Endodermal cell (in vitro differentiated cells): Measurements from ENCODE around the gene KIF3B. TPM values are rescaled to one million over a fixed set of nuclear protein-coding genes. Genes with fewer than 3 reads are reported as not detected.

ENCODE experiments used
- DNase-seq: peaks from one replicate; pipeline ENCODE4 v3.0.0-alpha.2; 2017
- H3K27ac ChIP-seq: 2 replicates; pipeline ENCODE4 v1.5.1; 2013; ENCODE audit warnings: mild to moderate bottlenecking, low read depth, low read length, moderate library complexity
- H3K27me3 ChIP-seq: 2 replicates; pipeline ENCODE4 v1.6.1; 2013; ENCODE audit warnings: mild to moderate bottlenecking, low read length, moderate library complexity; ENCODE audit not compliant: insufficient read depth, control insufficient read depth, poor library complexity, severe bottlenecking
- H3K36me3 ChIP-seq: 2 replicates; pipeline ENCODE4 v1.7.0; 2013; ENCODE audit warnings: mild to moderate bottlenecking, low read length, moderate library complexity; ENCODE audit not compliant: control insufficient read depth, insufficient read depth
- H3K4me1 ChIP-seq: one replicate; pipeline ENCODE4 v1.7.0; 2013; ENCODE audit warnings: low read length; ENCODE audit not compliant: control insufficient read depth, insufficient read depth
- H3K4me3 ChIP-seq: 2 replicates; pipeline ENCODE4 v1.5.1; 2013; ENCODE audit warnings: mild to moderate bottlenecking, low read length, moderate library complexity
- H3K9ac ChIP-seq: 2 replicates; pipeline ENCODE4 v1.6.1; 2013; ENCODE audit warnings: mild to moderate bottlenecking, low read length, moderate library complexity; ENCODE audit not compliant: poor library complexity, severe bottlenecking; ENCODE audit errors: extremely low read depth
- H3K9me3 ChIP-seq: 2 replicates; pipeline ENCODE4 v1.6.1; 2013; ENCODE audit warnings: mild to moderate bottlenecking, low read length, moderate library complexity; ENCODE audit not compliant: control insufficient read depth
- H3K27ac Mint-ChIP-seq: 2 replicates; pipeline ENCODE4 v1.8.0; 2020; ENCODE audit warnings: mixed read lengths
- H3K27me3 Mint-ChIP-seq: 2 replicates; pipeline ENCODE4 v1.8.0; 2021; ENCODE audit warnings: mild to moderate bottlenecking, mixed read lengths; ENCODE audit not compliant: insufficient read depth
- H3K36me3 Mint-ChIP-seq: 2 replicates; pipeline ENCODE4 v1.8.0; 2020; ENCODE audit warnings: low read depth, mixed read lengths
- H3K4me1 Mint-ChIP-seq: 2 replicates; pipeline ENCODE4 v1.8.0; 2020; ENCODE audit warnings: mixed read lengths
- H3K4me3 Mint-ChIP-seq: 2 replicates; pipeline ENCODE4 v1.8.0; 2020; ENCODE audit warnings: mild to moderate bottlenecking, moderate library complexity, mixed read lengths
- H3K9me3 Mint-ChIP-seq: 2 replicates; pipeline ENCODE4 v1.8.0; 2020; ENCODE audit warnings: mild to moderate bottlenecking, mixed read lengths
- WGBS, 2 experiments: methylation state at CpG; one replicate each; pipeline versions ENCODE4 v1.1.5 to v1.1.7; 2013; ENCODE audit warnings: missing lambda C conversion rate in 2 of 2, mixed read lengths in 1 of 2; ENCODE audit not compliant: insufficient coverage in 1 of 2, insufficient read length in 1 of 2; 5-methylcytosine and 5-hydroxymethylcytosine counted together
- total RNA-seq, 2 donors: library from RNA; stranded (reverse); fragmentation: NEBNext Ultra II Directional in 1 of 2; extraction: Animal tissue kit (Norgen Biotek cat#: 25700) in 1 of 2; gene quantifications; 2 replicates in 1 of 2; 3 replicates in 1 of 2; pipeline ENCODE4 v1.2.1, GENCODE V29; 2021
- TF ChIP-seq, protein P1 (sequence below): fragments of 200-600 bp; sonication (generic); conservative IDR thresholded peaks from 2 replicates; pipeline ENCODE4 v1.5.0; 2021; ENCODE audit warnings: antibody characterized with exemption, mild to moderate bottlenecking

Gene KIF3B
- total RNA-seq, 2 donors from 2014 or later: 31.4 to 41.1 TPM

DNA sequence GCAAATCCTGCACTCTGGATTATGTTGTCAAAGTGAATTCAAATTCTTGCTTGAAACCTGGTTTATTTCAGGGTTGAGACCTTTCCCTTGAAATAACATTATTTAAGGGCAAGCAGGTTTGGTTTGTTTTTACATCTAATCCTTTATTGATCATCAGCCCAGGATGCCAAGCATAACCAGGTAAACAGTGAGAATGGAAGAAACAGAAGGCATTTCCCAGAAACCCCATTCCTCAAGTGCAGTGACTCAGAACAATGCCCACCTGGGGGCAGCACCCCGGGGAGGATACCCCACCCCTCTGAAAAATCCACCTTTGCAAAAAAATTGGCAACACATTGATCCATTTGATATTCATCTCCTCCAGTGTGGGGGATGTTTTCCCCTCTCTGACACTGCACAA is 37.2 kb upstream of the KIF3B start:
- Histone ChIP-seq H3K27me3 (no peaks in the 10 kb centered on the region), H3K9ac (no peak overlapping the region), H3K9me3 (no peaks in the 10 kb centered on the region), H3K4me1 (peaks cover 12% of the 10 kb centered on the region), H3K4me3 (no peak overlapping the region), H3K36me3 (peaks cover 18% of the 10 kb centered on the region), H3K27ac (no peak overlapping the region)
- H3K4me3 Mint-ChIP-seq: no peak overlapping the region
- H3K36me3 Mint-ChIP-seq: peaks cover 13% of the 10 kb centered on the region
- no peaks in the 10 kb centered on the region for H3K27me3 Mint-ChIP-seq
- no peaks in the 10 kb centered on the region for H3K9me3 Mint-ChIP-seq
- WGBS, 2 experiments: 13% methylated on average over 1 of the region's 1 CpG; no CpG with 5 or more reads in 1 of the 2 experiments
- no peak overlapping the region for H3K27ac Mint-ChIP-seq
- peaks cover 25% of the 10 kb centered on the region for H3K4me1 Mint-ChIP-seq
- TF ChIP-seq, protein P1, sequence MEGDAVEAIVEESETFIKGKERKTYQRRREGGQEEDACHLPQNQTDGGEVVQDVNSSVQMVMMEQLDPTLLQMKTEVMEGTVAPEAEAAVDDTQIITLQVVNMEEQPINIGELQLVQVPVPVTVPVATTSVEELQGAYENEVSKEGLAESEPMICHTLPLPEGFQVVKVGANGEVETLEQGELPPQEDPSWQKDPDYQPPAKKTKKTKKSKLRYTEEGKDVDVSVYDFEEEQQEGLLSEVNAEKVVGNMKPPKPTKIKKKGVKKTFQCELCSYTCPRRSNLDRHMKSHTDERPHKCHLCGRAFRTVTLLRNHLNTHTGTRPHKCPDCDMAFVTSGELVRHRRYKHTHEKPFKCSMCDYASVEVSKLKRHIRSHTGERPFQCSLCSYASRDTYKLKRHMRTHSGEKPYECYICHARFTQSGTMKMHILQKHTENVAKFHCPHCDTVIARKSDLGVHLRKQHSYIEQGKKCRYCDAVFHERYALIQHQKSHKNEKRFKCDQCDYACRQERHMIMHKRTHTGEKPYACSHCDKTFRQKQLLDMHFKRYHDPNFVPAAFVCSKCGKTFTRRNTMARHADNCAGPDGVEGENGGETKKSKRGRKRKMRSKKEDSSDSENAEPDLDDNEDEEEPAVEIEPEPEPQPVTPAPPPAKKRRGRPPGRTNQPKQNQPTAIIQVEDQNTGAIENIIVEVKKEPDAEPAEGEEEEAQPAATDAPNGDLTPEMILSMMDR: peak; percentile 63
- DNase-seq: no peak

DNA sequence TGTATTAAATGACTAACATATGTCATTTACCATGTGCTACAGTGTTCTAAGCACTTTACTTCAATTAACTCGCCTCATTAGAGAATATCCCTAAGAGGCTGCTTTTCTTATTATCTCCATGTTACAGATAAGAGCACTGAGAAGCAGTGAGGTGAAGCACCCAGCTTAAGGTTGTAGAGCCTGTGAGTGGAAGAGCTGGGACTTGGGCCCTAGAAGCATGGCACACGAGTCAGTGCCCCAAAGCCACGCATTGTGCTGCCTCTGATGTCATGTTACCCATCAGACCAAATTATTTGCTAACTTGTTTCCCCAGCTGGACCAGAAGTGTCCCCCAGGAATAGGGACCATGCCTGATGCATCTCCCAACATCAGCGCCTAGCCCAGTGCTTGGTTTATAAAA is 35.6 kb upstream of the KIF3B start:
- H3K9me3 Mint-ChIP-seq: no peaks in the 10 kb centered on the region
- H3K27me3 Mint-ChIP-seq: no peaks in the 10 kb centered on the region
- peaks cover 5% of the 10 kb centered on the region for H3K36me3 ChIP-seq
- H3K9me3 ChIP-seq: no peaks in the 10 kb centered on the region
- peaks cover 25% of the 10 kb centered on the region for H3K4me1 Mint-ChIP-seq
- H3K9ac ChIP-seq: no peak overlapping the region
- H3K27ac Mint-ChIP-seq: no peak overlapping the region
- no peak for DNase-seq
- WGBS, 2 experiments: 93 to 100% methylated on average over 3 to 4 of the region's 4 CpGs
- H3K36me3 Mint-ChIP-seq: peaks cover 7% of the 10 kb centered on the region
- no peak overlapping the region for H3K27ac ChIP-seq
- H3K4me3 ChIP-seq: no peak overlapping the region
- H3K27me3 ChIP-seq: no peaks in the 10 kb centered on the region
- H3K4me1 ChIP-seq: peaks cover 12% of the 10 kb centered on the region
- H3K4me3 Mint-ChIP-seq: no peak overlapping the region
- TF ChIP-seq, protein P1: no peak

DNA sequence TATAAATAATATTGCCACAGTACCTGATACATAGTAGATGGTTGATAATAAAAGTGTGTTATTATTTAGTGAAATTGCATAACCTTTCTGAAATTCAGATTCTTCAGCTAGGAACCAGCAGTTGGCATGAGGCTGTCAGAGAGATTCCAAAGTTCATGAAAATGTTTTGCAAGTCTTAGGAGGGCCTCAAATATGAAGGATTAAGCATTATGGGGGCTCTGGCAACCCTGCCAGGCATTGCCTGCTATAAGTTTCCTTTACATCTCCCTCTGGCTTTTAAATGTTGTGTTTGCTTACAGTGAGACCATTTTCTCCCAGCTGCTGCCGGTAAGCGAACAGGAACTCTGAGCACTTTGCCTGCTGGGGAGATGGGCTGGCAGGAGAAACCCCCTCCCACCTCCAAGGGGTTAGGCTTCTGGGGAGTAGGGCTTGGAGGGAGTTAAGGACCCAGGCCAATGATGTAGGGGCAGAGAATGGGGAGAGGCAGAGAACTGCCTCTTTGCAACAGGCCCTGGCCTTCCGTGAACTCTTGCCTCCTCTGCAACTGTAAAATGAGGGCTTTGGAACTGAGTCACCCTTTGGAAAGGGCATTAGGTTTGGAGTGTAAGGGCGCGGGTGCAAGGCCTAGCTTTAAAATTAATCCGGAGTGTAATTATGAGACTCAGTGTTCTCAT is 33.2 kb upstream of the KIF3B start:
- peaks cover 8% of the 10 kb centered on the region for H3K4me1 ChIP-seq
- Mint-ChIP-seq H3K4me1 (peaks cover 16% of the 10 kb centered on the region), H3K4me3 (no peak overlapping the region), H3K36me3 (no peaks in the 10 kb centered on the region), H3K27ac (no peak overlapping the region), H3K9me3 (no peaks in the 10 kb centered on the region), H3K27me3 (no peaks in the 10 kb centered on the region)
- 97 to 100% methylated on average over 1 to 6 of the region's 6 CpGs for WGBS, 2 experiments
- H3K27ac ChIP-seq: no peak overlapping the region
- H3K27me3 ChIP-seq: no peaks in the 10 kb centered on the region
- TF ChIP-seq, protein P1: no peak
- H3K36me3 ChIP-seq: no peaks in the 10 kb centered on the region
- no peak overlapping the region for H3K9ac ChIP-seq
- DNase-seq: no peak
- H3K4me3 ChIP-seq: no peak overlapping the region
- no peaks in the 10 kb centered on the region for H3K9me3 ChIP-seq
